Common myeloid progenitor, CD34-positive (primary cell): ENCODE data around the gene PRKAR1B.

ENCODE experiments used
- CTCF ChIA-PET: fragments of 350-600 bp; sonication (Branson Sonifier 250); formaldehyde crosslinking; loops from one replicate; lab custom pipeline; 2021; ENCODE audit warnings: antibody characterized with exemption; lab: Charles Lee
- POLR2A ChIA-PET: fragments of 350-600 bp; sonication (Branson Sonifier 250); formaldehyde crosslinking; loops from one replicate; lab custom pipeline; 2021; ENCODE audit warnings: antibody characterized with exemption; lab: Charles Lee
- DNase-seq, 3 donors: peaks; one replicate each; pipeline versions ENCODE4 v3.0.0 to v3.0.0-alpha.2; 2013
- H3K27ac ChIP-seq, 2 experiments: 1 replicate in 1 of 2; 2 replicates in 1 of 2; pipeline ENCODE4 v1.7.0; 2013; ENCODE audit warnings: inconsistent platforms in 2 of 2, low read length in 2 of 2, mild to moderate bottlenecking in 2 of 2, low read depth in 1 of 2, moderate library complexity in 1 of 2; ENCODE audit not compliant: severe bottlenecking in 2 of 2, insufficient read depth in 1 of 2, poor library complexity in 1 of 2
- H3K27me3 ChIP-seq, 5 experiments: replicated peaks in 2 of 5; 1 replicate in 3 of 5; 2 replicates in 2 of 5; pipeline versions ENCODE4 v1.6.1 to v1.7.0; 2013; ENCODE audit warnings: low read length in 4 of 5, mild to moderate bottlenecking in 2 of 5, moderate library complexity in 2 of 5, inconsistent platforms in 1 of 5; ENCODE audit not compliant: insufficient read depth in 5 of 5, control insufficient read depth in 4 of 5
- H3K36me3 ChIP-seq, 4 experiments: 1 replicate in 2 of 4; 2 replicates in 2 of 4; pipeline versions ENCODE4 v1.6.1 to v1.7.0; 2013; ENCODE audit warnings: low read length in 3 of 4, control low read depth in 1 of 4, mild to moderate bottlenecking in 1 of 4; ENCODE audit not compliant: control insufficient read depth in 4 of 4, insufficient read depth in 4 of 4
- H3K4me1 ChIP-seq, 4 experiments: 1 replicate in 3 of 4; 2 replicates in 1 of 4; pipeline versions ENCODE4 v1.6.1 to v1.7.1; 2013; ENCODE audit warnings: low read length in 3 of 4, mild to moderate bottlenecking in 3 of 4, control low read depth in 1 of 4, inconsistent platforms in 1 of 4, moderate library complexity in 1 of 4; ENCODE audit not compliant: control insufficient read depth in 4 of 4, insufficient read depth in 4 of 4; ENCODE audit errors: control extremely low read depth in 1 of 4
- H3K4me3 ChIP-seq, 7 experiments: 1 replicate in 4 of 7; 2 replicates in 3 of 7; pipeline versions ENCODE4 v1.5.1 to v1.7.0; 2013; ENCODE audit warnings: mild to moderate bottlenecking in 7 of 7, low read length in 6 of 7, moderate library complexity in 6 of 7, inconsistent platforms in 2 of 7, low read depth in 2 of 7, control low read depth in 1 of 7; ENCODE audit not compliant: insufficient read depth in 4 of 7, control insufficient read depth in 1 of 7; ENCODE audit errors: extremely low read depth in 1 of 7
- H3K9me3 ChIP-seq, 5 experiments: 1 replicate in 4 of 5; 2 replicates in 1 of 5; pipeline versions ENCODE4 v1.6.1 to v1.7.1; 2013; ENCODE audit warnings: low read length in 4 of 5, mild to moderate bottlenecking in 2 of 5, inconsistent platforms in 1 of 5, low read depth in 1 of 5, moderate library complexity in 1 of 5; ENCODE audit not compliant: control insufficient read depth in 4 of 5, insufficient read depth in 2 of 5; ENCODE audit errors: control extremely low read depth in 1 of 5
- WGBS: methylation state at CpG from one replicate; pipeline ENCODE4 v1.1.5; 2013; ENCODE audit not compliant: insufficient coverage; 5-methylcytosine and 5-hydroxymethylcytosine counted together

Gene PRKAR1B

DNA sequence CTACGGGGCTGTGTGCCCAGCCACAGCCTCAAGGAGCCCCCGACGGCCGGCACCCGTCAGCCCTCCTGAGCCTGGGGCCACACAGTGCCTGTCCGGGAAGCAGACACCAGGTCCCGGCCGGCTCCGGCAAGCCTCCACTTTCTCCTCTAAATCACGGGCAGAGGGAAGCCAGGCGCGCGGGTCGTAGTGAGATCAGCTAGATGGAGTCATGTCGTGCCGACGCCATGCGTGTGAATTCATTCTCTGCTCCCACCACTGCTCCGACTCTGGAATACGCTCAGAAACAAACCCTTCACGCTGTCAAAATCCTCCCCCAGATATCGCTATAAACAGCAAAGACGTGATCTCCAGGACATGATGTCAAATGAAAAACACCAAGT is 94.3 kb downstream of the PRKAR1B start:
- Histone ChIP-seq H3K36me3 (no peaks in the 10 kb centered on the region), H3K4me1 (peaks cover 0 to 6% (median 1%) of the 10 kb centered on the region in 4 experiments), H3K9me3 (no peaks in the 10 kb centered on the region), H3K27me3 (no peaks in the 10 kb centered on the region), H3K4me3 (no peak overlapping the region), H3K27ac (no peak overlapping the region)
- DNase-seq: no peak
- 98% methylated on average over 23 of the region's 23 CpGs for WGBS
- ChIA-PET CTCF (no interaction called here), POLR2A (no interaction called here)

GRCh38 chr7:631964-632830 is 94.9 kb downstream of the PRKAR1B start:
- 96% methylated on average over 39 of the region's 39 CpGs for WGBS
- H3K4me3 ChIP-seq: no peak overlapping the region
- CTCF ChIA-PET: no interaction called here
- H3K9me3 ChIP-seq: no peaks in the 10 kb centered on the region
- POLR2A ChIA-PET: no interaction called here
- H3K4me1 ChIP-seq: peaks cover 0 to 6% (median 1%) of the 10 kb centered on the region in 4 experiments
- no peak overlapping the region for H3K27ac ChIP-seq
- DNase-seq: no peak
- H3K36me3 ChIP-seq: no peaks in the 10 kb centered on the region
- H3K27me3 ChIP-seq: no peaks in the 10 kb centered on the region

GRCh38 chr7:631291-631711 is 95.8 kb downstream of the PRKAR1B start:
- Histone ChIP-seq H3K27ac (no peak overlapping the region), H3K4me1 (peaks cover 0 to under 1% (median 0%) of the 10 kb centered on the region in 4 experiments), H3K27me3 (no peaks in the 10 kb centered on the region), H3K4me3 (no peak overlapping the region), H3K36me3 (no peaks in the 10 kb centered on the region), H3K9me3 (peaks cover under 1 to 3% (median 1%) of the 10 kb centered on the region in 5 experiments)
- 97% methylated on average over 17 of the region's 17 CpGs for WGBS
- ChIA-PET CTCF (interaction anchor here (0.7 kb wide), 1 partner anchor 20 kb away, joined by 3 read pairs; no protein-coding TSS in a partner anchor), POLR2A (no interaction called here)
- no peak for DNase-seq

GRCh38 chr7:630539-630938 is 96.5 kb downstream of the PRKAR1B start:
- POLR2A ChIA-PET: no interaction called here
- WGBS: 97% methylated on average over 5 of the region's 5 CpGs
- DNase-seq: no peak
- H3K27me3 ChIP-seq: no peaks in the 10 kb centered on the region
- CTCF ChIA-PET: interaction anchor here (0.7 to 1.1 kb wide), 2 partner anchors 11 to 20 kb away, joined by 3 read pairs; no protein-coding TSS in a partner anchor
- H3K9me3 ChIP-seq: peaks cover 1 to 9% (median 6%) of the 10 kb centered on the region in 5 experiments
- H3K36me3 ChIP-seq: no peaks in the 10 kb centered on the region
- no peak overlapping the region for H3K4me3 ChIP-seq
- H3K27ac ChIP-seq: no peak overlapping the region
- no peaks in the 10 kb centered on the region for H3K4me1 ChIP-seq

DNA sequence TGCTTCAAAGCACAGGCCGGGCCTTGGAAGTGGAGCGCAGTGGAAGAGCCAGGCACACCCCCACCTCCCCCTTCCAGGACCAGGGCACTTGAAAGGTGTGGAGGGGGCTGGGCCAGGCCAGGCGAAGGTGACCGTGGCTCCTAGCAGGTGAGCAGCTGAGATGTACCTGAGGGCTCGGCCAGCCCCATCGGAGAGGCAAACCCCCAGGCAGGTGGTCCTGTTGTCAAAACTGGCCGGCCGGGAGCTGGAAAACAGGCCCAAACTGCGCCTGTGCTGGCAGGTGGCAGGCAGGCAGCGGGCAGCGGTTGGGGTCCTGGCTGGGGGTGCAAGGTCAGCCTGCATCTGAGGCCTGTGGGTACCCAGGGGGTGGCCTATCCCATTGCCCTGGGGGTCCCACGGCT is 97.0 kb downstream of the PRKAR1B start:
- no peak overlapping the region for H3K4me3 ChIP-seq
- DNase-seq: no peak
- no peaks in the 10 kb centered on the region for H3K36me3 ChIP-seq
- no peaks in the 10 kb centered on the region for H3K4me1 ChIP-seq
- no peaks in the 10 kb centered on the region for H3K27me3 ChIP-seq
- ChIA-PET CTCF (interaction anchor here (1.1 kb wide), 1 partner anchor 11 kb away, joined by 3 read pairs; no protein-coding TSS in a partner anchor), POLR2A (no interaction called here)
- H3K9me3 ChIP-seq: peaks cover 1 to 12% (median 8%) of the 10 kb centered on the region in 5 experiments
- H3K27ac ChIP-seq: no peak overlapping the region
- WGBS: 100% methylated on average over 11 of the region's 12 CpGs

DNA sequence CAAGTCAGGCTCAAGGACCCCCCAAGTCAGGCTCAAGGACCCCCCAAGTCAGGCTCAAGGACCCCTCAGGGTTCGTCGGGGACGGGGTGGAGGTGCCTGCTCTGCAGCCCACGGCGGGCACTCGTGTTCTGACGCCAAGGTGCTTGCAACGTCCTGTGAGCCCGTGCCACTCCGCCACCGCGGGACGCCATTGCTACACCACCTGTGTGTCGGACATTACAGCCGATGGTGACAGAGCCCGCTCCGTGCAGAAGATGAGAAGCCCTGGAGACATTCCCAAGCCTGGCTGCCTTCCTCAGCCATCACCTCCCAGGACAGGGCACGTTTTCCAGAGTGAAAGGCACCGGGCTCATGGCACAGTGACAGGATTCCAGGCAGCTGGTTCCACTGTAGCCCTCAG is 98.3 kb downstream of the PRKAR1B start:
- Histone ChIP-seq H3K27ac (no peak overlapping the region), H3K27me3 (no peaks in the 10 kb centered on the region), H3K9me3 (peaks cover 6 to 24% (median 9%) of the 10 kb centered on the region in 5 experiments), H3K36me3 (peaks cover 0 to 3% (median 0%) of the 10 kb centered on the region in 4 experiments), H3K4me1 (no peaks in the 10 kb centered on the region), H3K4me3 (no peak overlapping the region)
- CTCF ChIA-PET: no interaction called here
- DNase-seq: no peak
- WGBS: 96% methylated on average over 17 of the region's 19 CpGs
- POLR2A ChIA-PET: no interaction called here

GRCh38 chr7:628402-628763 is 98.7 kb downstream of the PRKAR1B start:
- ChIA-PET CTCF (no interaction called here), POLR2A (no interaction called here)
- no peak overlapping the region for H3K27ac ChIP-seq
- H3K4me1 ChIP-seq: no peaks in the 10 kb centered on the region
- no peaks in the 10 kb centered on the region for H3K27me3 ChIP-seq
- peaks cover 0 to 3% (median 1%) of the 10 kb centered on the region in 4 experiments for H3K36me3 ChIP-seq
- DNase-seq: no peak
- WGBS: 96% methylated on average over 11 of the region's 13 CpGs
- no peak overlapping the region for H3K4me3 ChIP-seq
- peaks cover 6 to 28% (median 13%) of the 10 kb centered on the region in 5 experiments for H3K9me3 ChIP-seq
